Stimulated activated naive CD4-positive, alpha-beta T cell treated with Interleukin-2 at 50 U/mL for 16 hours (primary cell): ENCODE data around the gene OTULINL.
A peak's percentile ranks its signal among the peaks of the same experiment; 100 is the strongest.

Source experiments
- DNase-seq: peaks from one replicate; lab custom pipeline; 2025; lab: John Stamatoyannopoulos, UW

The OTULINL gene

GRCh38 chr5:14600846-14601245 lies 19.3 kb downstream of the OTULINL start:
- DNase-seq: no peak

GRCh38 chr5:14603141-14603540 lies 21.5 kb downstream of the OTULINL start:
- DNase-seq: no peak

GRCh38 chr5:14607104-14607503 lies 25.5 kb downstream of the OTULINL start:
- DNase-seq: no peak

GRCh38 chr5:14608169-14608568 lies 26.6 kb downstream of the OTULINL start:
- DNase-seq: no peak

GRCh38 chr5:14611737-14612136 lies 30.1 kb downstream of the OTULINL start:
- DNase-seq: no peak

GRCh38 chr5:14614490-14614889 lies 32.9 kb downstream of the OTULINL start:
- no peak for DNase-seq

- no peak for DNase-seq
Measured at GRCh38 chr5:14615365-14615764, 33.8 kb downstream of the OTULINL start.

GRCh38 chr5:14617441-14617840 lies 35.8 kb downstream of the OTULINL start:
- DNase-seq: no peak

- no peak for DNase-seq
Measured at GRCh38 chr5:14627270-14627669, 45.7 kb downstream of the OTULINL start.

GRCh38 chr5:14628346-14628745 lies 46.8 kb downstream of the OTULINL start:
- peak; percentile 14 for DNase-seq

- DNase-seq: no peak
Measured at GRCh38 chr5:14630671-14631070, 49.1 kb downstream of the OTULINL start.

GRCh38 chr5:14635656-14636055 lies 54.1 kb downstream of the OTULINL start:
- DNase-seq: no peak

GRCh38 chr5:14640765-14641164 lies 59.2 kb downstream of the OTULINL start:
- DNase-seq: no peak

GRCh38 chr5:14644623-14645237 lies 63.1 kb downstream of the OTULINL start:
- DNase-seq: no peak

- no peak for DNase-seq
Measured at GRCh38 chr5:14650052-14650451, 68.5 kb downstream of the OTULINL start.

- no peak for DNase-seq
Measured at GRCh38 chr5:14655146-14655741, 73.7 kb downstream of the OTULINL start.

GRCh38 chr5:14656898-14657297 lies 75.3 kb downstream of the OTULINL start:
- no peak for DNase-seq

GRCh38 chr5:14659821-14660607 lies 78.4 kb downstream of the OTULINL start:
- no peak for DNase-seq

GRCh38 chr5:14660833-14661232 lies 79.2 kb downstream of the OTULINL start:
- DNase-seq: no peak
